ENCODE results near the gene FAM186B. TPM values are rescaled to one million over a fixed set of nuclear protein-coding genes. Genes with fewer than 3 reads are reported as not detected.

FAM186B gene
- total and polyA plus RNA-seq, 2 of the 13 experiments (the other 11 are each of a cell fraction or from before 2014, with no cell fraction given), result 0.07 to 0.20 TPM

GRCh38 chr12:49549735-49550692, 55.4 kb downstream of the FAM186B start:
- no peaks in the 10 kb centered on the region for H3K79me2 ChIP-seq (ENCODE audit: insufficient read depth, low read length)
- H2AFZ ChIP-seq (ENCODE audit: low read length), result no peak overlapping the region
- no peak for DNase-seq (ENCODE audit: low spot score)
- H3K27ac ChIP-seq (ENCODE audit: extremely low read length, insufficient read depth, low read length), result peak overlapping the region; percentile 57
- CTCF ChIA-PET (ENCODE audit: low intra/inter-chr PET ratio, low total read pairs), result no interaction called here
- no peak overlapping the region for H3K9ac ChIP-seq (ENCODE audit: insufficient read depth, low read depth, low read length)
- in situ Hi-C loops (cut with HindIII; ENCODE audit: extremely low pct_ligation_motif_present, low pct_unique_long_range_greater_than_20kb), result no loop called here
- H3K36me3 ChIP-seq (replicated peaks in 1 of 2; ENCODE audit: control insufficient read depth in 1 of 2, insufficient read depth in 2 of 2, low read length in 2 of 2), result no peaks in the 10 kb centered on the region
- no TSS peak for BruUV-seq (replicated peaks)
- 0 out of 5 replicates have a peak, but pooled peaks cover 0 to 1% of the 10 kb centered on the region in 2 experiments for H3K27me3 ChIP-seq (ENCODE audit: control insufficient read depth in 1 of 2, insufficient read depth in 2 of 2, low read length in 2 of 2)
- H3K9me3 ChIP-seq (ENCODE audit: low read length), result no peaks in the 10 kb centered on the region
- intact Hi-C loops (cut with micrococcal nuclease; ENCODE audit: unreplicated experiment), result no loop called here
- H3K4me3 ChIP-seq (replicated peaks in 1 of 3; ENCODE audit: insufficient read depth in 1 of 3, low read depth in 2 of 3, low read length in 3 of 3), result peak overlapping the region in 1 of 3 experiments; percentile 34; a peak in 2 of 6 replicates
- H4K20me1 ChIP-seq (ENCODE audit: insufficient read depth, low read length), result no peaks in the 10 kb centered on the region
- peaks cover 64% of the 10 kb centered on the region for H3K4me1 ChIP-seq (ENCODE audit: insufficient read depth, low read length)
- peak; percentile 12 for ATAC-seq
- peak overlapping the region; percentile 55 for H3K4me2 ChIP-seq (ENCODE audit: low read depth, low read length)
- WGBS (ENCODE audit: low lambda C conversion rate), result 72% methylated on average over 20 of the region's 28 CpGs
- FAIRE-seq, result no peak
- POLR2A ChIA-PET, result interaction anchor here (0.9 to 2.0 kb wide), 7 partner anchors 10 to 183 kb away, joined by 3 to 11 read pairs (median 4); partner anchors contain the start of genes MCRS1 and SPATS2
- TF ChIP-seq ZNF543 (CRISPR knock-in tag; IDR thresholded peaks at IDR 0.05) (peak; percentile 75), ZEB1 (IDR thresholded peaks at IDR 0.05; ENCODE audit: insufficient replicate concordance, low read depth) (peak; percentile 19), TMF1 (CRISPR knock-in tag; IDR thresholded peaks at IDR 0.05; ENCODE audit: low read depth) (no peak), ZNF891 (CRISPR knock-in tag; IDR thresholded peaks at IDR 0.05) (0 out of 2 replicates have a peak, but pooled peaks have one; percentile 27), ZHX1 (CRISPR knock-in tag; IDR thresholded peaks at IDR 0.05; ENCODE audit: low read depth) (no peak), TAF1 (CRISPR knock-in tag; IDR thresholded peaks at IDR 0.05) (no peak), ARID3A (IDR thresholded peaks at IDR 0.05; ENCODE audit: low read depth, low read length) (no peak), MYC (CRISPR knock-in tag; IDR thresholded peaks at IDR 0.05; ENCODE audit: borderline replicate concordance) (no peak), DR1 (CRISPR knock-in tag; IDR thresholded peaks at IDR 0.05) (no peak), KDM1A (CRISPR knock-in tag; IDR thresholded peaks at IDR 0.05) (no peak), ZNF674 (CRISPR knock-in tag; IDR thresholded peaks at IDR 0.05; ENCODE audit: low read depth) (no peak), ZFP36L1 (CRISPR knock-in tag; IDR thresholded peaks at IDR 0.05) (no peak)
- TF ChIP-seq, protein P1, sequence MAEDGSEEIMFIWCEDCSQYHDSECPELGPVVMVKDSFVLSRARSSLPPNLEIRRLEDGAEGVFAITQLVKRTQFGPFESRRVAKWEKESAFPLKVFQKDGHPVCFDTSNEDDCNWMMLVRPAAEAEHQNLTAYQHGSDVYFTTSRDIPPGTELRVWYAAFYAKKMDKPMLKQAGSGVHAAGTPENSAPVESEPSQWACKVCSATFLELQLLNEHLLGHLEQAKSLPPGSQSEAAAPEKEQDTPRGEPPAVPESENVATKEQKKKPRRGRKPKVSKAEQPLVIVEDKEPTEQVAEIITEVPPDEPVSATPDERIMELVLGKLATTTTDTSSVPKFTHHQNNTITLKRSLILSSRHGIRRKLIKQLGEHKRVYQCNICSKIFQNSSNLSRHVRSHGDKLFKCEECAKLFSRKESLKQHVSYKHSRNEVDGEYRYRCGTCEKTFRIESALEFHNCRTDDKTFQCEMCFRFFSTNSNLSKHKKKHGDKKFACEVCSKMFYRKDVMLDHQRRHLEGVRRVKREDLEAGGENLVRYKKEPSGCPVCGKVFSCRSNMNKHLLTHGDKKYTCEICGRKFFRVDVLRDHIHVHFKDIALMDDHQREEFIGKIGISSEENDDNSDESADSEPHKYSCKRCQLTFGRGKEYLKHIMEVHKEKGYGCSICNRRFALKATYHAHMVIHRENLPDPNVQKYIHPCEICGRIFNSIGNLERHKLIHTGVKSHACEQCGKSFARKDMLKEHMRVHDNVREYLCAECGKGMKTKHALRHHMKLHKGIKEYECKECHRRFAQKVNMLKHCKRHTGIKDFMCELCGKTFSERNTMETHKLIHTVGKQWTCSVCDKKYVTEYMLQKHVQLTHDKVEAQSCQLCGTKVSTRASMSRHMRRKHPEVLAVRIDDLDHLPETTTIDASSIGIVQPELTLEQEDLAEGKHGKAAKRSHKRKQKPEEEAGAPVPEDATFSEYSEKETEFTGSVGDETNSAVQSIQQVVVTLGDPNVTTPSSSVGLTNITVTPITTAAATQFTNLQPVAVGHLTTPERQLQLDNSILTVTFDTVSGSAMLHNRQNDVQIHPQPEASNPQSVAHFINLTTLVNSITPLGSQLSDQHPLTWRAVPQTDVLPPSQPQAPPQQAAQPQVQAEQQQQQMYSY (CRISPR knock-in tag; IDR thresholded peaks at IDR 0.05), result 0 out of 2 replicates have a peak, but pooled peaks have one; percentile 45
- TF ChIP-seq, protein P2, sequence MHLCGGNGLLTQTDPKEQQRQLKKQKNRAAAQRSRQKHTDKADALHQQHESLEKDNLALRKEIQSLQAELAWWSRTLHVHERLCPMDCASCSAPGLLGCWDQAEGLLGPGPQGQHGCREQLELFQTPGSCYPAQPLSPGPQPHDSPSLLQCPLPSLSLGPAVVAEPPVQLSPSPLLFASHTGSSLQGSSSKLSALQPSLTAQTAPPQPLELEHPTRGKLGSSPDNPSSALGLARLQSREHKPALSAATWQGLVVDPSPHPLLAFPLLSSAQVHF (CRISPR knock-in tag; IDR thresholded peaks at IDR 0.05), result no peak
